ENCODE results near the gene SUCNR1. TPM values are rescaled to one million over a fixed set of nuclear protein-coding genes. Genes with fewer than 3 reads are reported as not detected.
A peak's percentile ranks its signal among the peaks of the same experiment; 100 is the strongest.

Gene SUCNR1
- total RNA-seq, 1 experiment from 2014 or later, result 0.05 TPM

DNA sequence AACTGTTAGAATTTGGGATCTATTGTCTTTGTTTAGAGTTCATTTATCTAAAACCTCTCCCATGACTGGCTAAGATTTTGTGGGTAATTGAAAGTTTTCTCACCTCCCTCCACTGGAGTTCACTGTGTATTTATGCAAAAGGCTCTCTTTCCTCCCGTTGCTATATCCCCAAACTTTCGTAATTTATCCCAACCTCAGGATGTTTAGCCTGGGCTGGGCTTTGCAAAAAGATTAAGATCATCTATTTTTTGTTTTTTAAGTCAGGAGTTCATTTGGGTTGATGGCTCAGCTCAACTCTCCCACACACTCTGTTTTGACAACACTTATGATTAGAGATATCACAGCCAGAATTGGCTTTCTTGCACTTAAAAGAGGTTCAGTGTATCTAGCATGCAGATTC, 27.0 kb downstream of the SUCNR1 start:
- Histone ChIP-seq H3K27ac (no peak overlapping the region), H3K4me1 (replicated peaks) (peaks cover 60% of the 10 kb centered on the region)

DNA sequence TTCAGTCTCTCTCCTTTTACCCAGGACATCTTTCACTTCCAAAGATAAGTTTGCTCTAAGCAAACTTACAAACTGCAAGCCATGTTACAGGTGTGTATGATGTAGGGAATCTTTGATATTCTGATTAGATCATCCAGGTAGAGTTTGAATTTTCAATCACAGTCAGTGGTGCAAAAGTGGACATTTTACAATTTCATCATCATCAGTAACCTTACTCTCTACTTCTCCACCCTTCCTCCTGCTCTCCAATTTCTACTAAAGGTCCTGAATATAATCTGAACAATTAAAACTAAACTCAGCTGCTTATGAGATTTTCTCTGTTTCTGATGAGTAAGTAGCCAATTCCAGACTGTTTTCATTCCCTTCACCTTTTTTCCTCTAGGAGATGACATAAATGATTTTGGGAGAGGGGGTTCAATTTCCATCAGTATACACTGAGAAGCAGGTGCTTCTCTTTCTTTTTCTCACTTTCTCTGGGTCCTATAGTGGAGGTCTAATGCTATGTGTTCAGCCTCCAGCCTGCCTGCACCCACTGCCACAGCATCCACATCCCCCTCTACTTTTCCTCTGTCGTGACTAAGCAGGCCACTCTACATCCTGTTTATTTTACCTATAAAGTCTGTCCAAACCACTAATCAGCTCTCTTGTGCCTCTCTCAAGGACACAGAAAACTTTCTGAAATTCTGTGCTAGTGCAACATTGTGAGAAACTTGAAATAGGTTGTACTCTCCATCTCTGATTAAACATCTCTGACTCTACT, 27.6 kb downstream of the SUCNR1 start:
- no peaks in the 10 kb centered on the region for H3K27me3 ChIP-seq (replicated peaks)
- no peaks in the 10 kb centered on the region for H3K36me3 ChIP-seq
- H3K4me3 ChIP-seq, result no peak overlapping the region
- DNase-seq (ENCODE audit: low read depth in 1 of 2, low spot score in 2 of 2), result peak; percentile 45 to 63
- H3K9me3 ChIP-seq (replicated peaks), result no peaks in the 10 kb centered on the region
- H3K4me1 ChIP-seq (replicated peaks), result peaks cover 58% of the 10 kb centered on the region
- H3K27ac ChIP-seq, result peak overlapping the region; percentile 78

More for the DNA sequence above, 27.0 kb downstream of the SUCNR1 start:
- no peaks in the 10 kb centered on the region for H3K27me3 ChIP-seq (replicated peaks)
- no peak overlapping the region for H3K4me3 ChIP-seq
- DNase-seq (ENCODE audit: low read depth in 1 of 2, low spot score in 2 of 2), result no peak
- no peaks in the 10 kb centered on the region for H3K36me3 ChIP-seq
- H3K9me3 ChIP-seq (replicated peaks), result no peaks in the 10 kb centered on the region

DNA sequence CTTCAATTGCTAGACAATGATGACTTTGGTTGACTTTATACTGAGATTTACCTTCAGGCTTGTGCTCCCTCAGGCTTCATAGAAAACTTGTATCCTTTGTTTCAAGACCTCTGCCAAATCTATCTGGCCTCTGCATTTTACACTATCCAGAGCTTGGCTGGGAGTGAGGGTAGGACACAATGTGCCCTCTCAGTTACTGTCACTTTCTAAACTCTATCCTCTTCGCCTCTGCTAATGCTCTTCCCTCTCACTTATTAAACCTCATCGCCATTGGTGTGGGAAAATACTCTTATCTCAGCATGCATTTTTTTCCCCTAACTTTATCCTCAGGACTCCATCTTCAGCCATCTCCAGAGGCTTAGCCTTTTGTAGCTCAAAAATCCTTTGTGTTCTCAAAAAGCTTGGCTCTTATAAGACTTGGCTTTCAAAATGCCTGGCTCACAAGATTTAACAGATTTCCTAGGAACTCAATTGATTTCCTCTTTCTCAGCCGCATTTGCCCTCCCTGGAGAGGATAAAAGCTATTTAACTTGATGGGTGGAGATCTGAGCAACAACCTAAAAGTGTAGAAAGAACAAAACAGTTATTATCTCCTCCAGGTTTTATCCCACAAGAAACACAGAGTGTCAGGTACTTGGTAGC, 28.3 kb downstream of the SUCNR1 start:
- H3K9me3 ChIP-seq (replicated peaks), result no peaks in the 10 kb centered on the region
- DNase-seq (ENCODE audit: low read depth in 1 of 2, low spot score in 2 of 2), result no peak
- H3K4me1 ChIP-seq (replicated peaks), result peaks cover 51% of the 10 kb centered on the region
- no peak overlapping the region for H3K4me3 ChIP-seq
- H3K27ac ChIP-seq, result peak overlapping the region; percentile 78
- no peaks in the 10 kb centered on the region for H3K27me3 ChIP-seq (replicated peaks)
- no peaks in the 10 kb centered on the region for H3K36me3 ChIP-seq

DNA sequence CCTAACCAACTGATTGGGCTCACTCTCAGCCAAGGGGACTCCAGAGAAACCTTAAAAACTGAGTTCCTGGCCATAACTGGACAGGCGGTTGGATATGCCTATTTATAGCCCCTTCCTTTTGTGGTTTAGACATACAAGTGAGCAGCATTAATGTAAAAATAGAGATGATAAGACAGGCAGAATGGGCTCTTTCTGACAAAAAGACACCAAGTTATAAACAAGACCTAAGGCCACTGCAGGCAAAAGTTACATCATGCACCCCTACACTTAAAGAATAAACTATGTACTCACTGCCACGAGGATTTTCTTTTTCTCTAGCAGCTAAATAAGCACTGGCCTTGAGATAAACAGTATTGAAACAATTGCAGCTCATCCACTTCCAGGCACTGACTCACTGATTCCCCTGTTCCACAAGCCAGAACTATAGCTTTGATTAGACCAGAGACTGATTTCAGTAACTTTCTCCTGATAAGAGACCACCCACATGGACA, 30.1 kb downstream of the SUCNR1 start:
- no peak overlapping the region for H3K4me3 ChIP-seq
- H3K27ac ChIP-seq, result peak overlapping the region; percentile 78
- DNase-seq (ENCODE audit: low read depth in 1 of 2, low spot score in 2 of 2), result peak; percentile 59 to 88

DNA sequence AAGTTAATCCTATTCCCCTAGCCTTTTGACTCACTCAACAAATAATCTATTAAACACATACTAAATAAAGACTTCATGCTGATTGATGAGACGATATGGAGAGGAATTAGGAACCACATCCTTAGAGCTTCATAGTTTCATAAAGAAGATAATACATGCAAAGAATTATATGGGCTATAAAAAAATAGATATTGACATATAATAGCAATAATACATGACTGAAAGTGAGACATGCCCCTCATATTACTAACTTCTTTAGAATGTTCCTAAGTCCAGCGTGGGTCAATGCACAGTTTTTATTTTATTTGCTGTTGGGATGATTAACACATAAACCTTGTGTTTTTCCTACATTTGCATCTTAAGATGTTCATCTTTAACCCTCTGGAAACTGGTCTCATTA, 32.2 kb downstream of the SUCNR1 start:
- Histone ChIP-seq H3K27ac (no peak overlapping the region), H3K9me3 (replicated peaks) (no peaks in the 10 kb centered on the region), H3K36me3 (no peaks in the 10 kb centered on the region), H3K27me3 (replicated peaks) (no peaks in the 10 kb centered on the region), H3K4me3 (no peak overlapping the region), H3K4me1 (replicated peaks) (peaks cover 39% of the 10 kb centered on the region)
- DNase-seq (ENCODE audit: low read depth in 1 of 2, low spot score in 2 of 2), result no peak

More for the DNA sequence above, 30.1 kb downstream of the SUCNR1 start:
- no peaks in the 10 kb centered on the region for H3K36me3 ChIP-seq
- H3K9me3 ChIP-seq (replicated peaks), result no peaks in the 10 kb centered on the region
- H3K4me1 ChIP-seq (replicated peaks), result peaks cover 50% of the 10 kb centered on the region
- H3K27me3 ChIP-seq (replicated peaks), result no peaks in the 10 kb centered on the region

DNA sequence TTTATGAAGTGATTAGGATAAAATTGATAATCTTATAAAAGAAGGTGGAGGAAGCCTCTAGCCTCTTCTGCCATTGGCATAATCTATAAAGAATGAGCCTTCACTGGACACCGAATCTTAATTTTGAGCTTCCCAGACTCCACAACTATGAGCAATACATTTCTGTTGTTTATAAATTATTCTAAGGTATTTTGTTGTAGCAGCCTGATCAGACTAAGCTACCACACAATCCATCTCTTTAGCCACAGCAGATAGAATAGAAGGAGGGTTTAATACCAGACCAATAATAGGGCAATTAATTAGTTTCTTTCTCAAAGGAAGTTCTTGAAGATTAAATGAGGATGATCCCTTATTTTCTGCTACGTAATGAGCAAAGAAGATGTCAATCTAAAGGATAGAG, 33.3 kb downstream of the SUCNR1 start:
- no peak for DNase-seq (ENCODE audit: low read depth in 1 of 2, low spot score in 2 of 2)
- no peak overlapping the region for H3K27ac ChIP-seq

DNA sequence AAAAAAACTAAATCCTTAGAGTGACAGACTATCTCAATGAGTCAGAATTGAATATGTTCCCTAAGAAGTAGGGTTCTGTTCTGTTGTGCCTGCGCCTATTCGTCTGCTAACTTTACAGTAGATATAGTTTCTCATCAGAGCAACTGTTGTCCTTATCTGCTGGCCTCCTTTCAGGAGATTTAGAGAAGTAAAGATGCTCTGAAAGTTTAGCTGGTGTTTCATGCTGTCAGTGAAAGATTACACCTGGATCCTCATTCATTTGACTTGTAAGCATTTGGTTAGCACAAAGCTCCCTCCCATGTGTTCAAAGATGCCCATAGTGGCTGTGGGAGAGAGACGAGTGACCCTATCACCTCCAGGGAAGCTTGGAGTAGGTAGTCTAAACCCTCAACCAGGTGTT, 35.0 kb downstream of the SUCNR1 start:
- H3K4me3 ChIP-seq, result no peak overlapping the region
- DNase-seq (ENCODE audit: low read depth in 1 of 2, low spot score in 2 of 2), result no peak
- H3K36me3 ChIP-seq, result no peaks in the 10 kb centered on the region
- peaks cover 16% of the 10 kb centered on the region for H3K4me1 ChIP-seq (replicated peaks)
- no peaks in the 10 kb centered on the region for H3K27me3 ChIP-seq (replicated peaks)
- no peaks in the 10 kb centered on the region for H3K9me3 ChIP-seq (replicated peaks)
- H3K27ac ChIP-seq, result no peak overlapping the region

More for the DNA sequence above, 33.3 kb downstream of the SUCNR1 start:
- H3K36me3 ChIP-seq, result no peaks in the 10 kb centered on the region
- peaks cover 28% of the 10 kb centered on the region for H3K4me1 ChIP-seq (replicated peaks)
- no peaks in the 10 kb centered on the region for H3K27me3 ChIP-seq (replicated peaks)
- H3K4me3 ChIP-seq, result no peak overlapping the region
- no peaks in the 10 kb centered on the region for H3K9me3 ChIP-seq (replicated peaks)

DNA sequence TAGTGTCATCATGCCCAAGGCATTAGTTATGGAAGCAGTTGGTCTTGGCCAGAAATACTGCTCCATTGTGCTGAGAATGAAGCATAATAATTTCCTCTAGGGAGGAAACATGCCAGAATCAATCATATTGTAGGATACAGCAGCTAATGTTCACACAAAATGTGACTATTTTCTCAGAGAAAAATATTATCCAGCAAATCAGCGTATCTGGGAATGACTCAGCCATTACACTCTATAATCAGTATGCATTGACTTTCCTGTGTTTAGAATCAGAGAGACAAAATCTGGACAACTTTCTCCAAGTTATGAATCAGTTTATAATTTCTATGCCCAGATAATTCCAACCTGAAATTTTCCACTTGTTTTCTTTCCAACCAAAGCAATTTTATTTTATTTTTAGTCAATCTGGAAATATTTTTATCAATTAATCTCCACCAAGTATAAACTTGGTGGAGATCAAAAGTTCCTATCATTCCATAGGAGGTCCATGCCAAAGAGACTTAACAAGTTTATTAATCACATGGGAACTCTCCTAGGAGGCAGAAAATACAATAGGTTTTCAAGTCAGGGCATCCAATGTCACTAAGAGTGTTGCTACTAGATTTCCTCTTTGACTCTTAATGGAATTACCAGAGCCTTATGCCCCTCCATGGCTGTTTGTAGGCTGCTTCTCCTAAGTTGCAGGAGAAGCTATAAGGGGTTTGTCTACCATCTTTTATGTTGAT, 36.4 kb downstream of the SUCNR1 start:
- H3K9me3 ChIP-seq (replicated peaks), result no peaks in the 10 kb centered on the region
- H3K27me3 ChIP-seq (replicated peaks), result no peaks in the 10 kb centered on the region
- H3K4me1 ChIP-seq (replicated peaks), result 0 out of 2 replicates have a peak, but pooled peaks cover 5% of the 10 kb centered on the region
- H3K36me3 ChIP-seq, result no peaks in the 10 kb centered on the region
- no peak overlapping the region for H3K4me3 ChIP-seq
- H3K27ac ChIP-seq, result no peak overlapping the region
- DNase-seq (ENCODE audit: low read depth in 1 of 2, low spot score in 2 of 2), result no peak

DNA sequence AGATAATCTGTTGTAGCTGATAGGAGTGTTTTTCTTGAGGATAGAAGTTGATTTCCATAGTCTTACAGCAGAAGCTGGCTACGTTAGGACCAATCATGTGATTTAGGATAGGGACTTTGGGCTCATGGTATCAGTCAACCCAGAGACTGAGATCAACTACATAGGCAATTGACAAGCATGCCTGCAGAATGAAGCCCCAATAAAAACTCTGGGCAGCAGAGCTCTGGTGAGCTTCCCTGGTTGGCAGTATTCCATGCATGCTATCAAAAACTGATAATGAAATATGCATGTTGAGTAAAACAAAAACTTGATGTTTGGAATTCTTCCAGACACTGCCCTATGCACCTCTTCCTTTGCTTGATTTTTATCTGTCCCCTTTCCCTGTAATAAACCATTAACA, 38.0 kb downstream of the SUCNR1 start:
- Histone ChIP-seq H3K27ac (no peak overlapping the region), H3K36me3 (no peaks in the 10 kb centered on the region), H3K9me3 (replicated peaks) (no peaks in the 10 kb centered on the region), H3K4me3 (no peak overlapping the region), H3K27me3 (replicated peaks) (no peaks in the 10 kb centered on the region), H3K4me1 (replicated peaks) (0 out of 2 replicates have a peak, but pooled peaks cover 5% of the 10 kb centered on the region)
- DNase-seq (ENCODE audit: low read depth in 1 of 2, low spot score in 2 of 2), result no peak

DNA sequence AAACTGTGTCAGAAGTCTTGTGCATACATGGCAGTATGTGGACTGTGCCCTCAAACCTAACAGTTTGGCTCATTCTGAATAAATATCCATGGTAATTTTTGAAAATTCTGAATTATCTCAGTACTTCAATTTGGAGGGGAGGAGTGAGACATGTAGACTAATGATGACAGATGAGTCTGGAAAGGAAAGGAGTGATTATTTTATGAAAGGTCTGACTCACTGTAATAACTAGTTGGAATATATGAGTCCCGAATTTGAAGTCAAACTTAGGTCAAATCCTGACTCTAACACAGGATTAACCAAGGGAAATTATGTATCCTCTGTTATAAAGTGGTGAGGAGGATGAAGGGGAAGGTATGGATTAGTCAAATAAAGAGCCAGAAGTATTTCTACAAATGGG, 38.6 kb downstream of the SUCNR1 start:
- Histone ChIP-seq H3K27ac (no peak overlapping the region), H3K4me3 (no peak overlapping the region), H3K27me3 (replicated peaks) (no peaks in the 10 kb centered on the region), H3K9me3 (replicated peaks) (no peaks in the 10 kb centered on the region), H3K36me3 (no peaks in the 10 kb centered on the region), H3K4me1 (replicated peaks) (0 out of 2 replicates have a peak, but pooled peaks cover 5% of the 10 kb centered on the region)
- DNase-seq (ENCODE audit: low read depth in 1 of 2, low spot score in 2 of 2), result no peak

DNA sequence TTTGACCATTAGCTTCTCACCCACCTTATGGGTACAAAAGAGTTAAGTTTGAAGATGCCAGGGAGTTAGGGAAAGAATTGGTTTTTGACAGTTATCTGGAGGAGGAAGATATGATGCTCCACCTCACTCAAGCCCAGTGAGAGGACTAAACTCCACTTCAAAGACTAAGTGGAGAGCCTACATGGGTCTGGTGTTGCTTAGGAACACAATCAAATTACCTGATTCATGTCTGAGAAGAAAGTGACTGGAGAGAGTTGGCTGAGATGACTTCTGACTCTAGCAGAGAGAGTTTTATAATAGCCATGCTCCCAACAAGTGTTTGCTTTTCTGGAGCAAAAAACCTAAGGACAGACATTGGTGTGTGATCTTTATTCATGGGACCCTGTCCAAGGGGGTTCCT, 43.3 kb downstream of the SUCNR1 start:
- Histone ChIP-seq H3K4me1 (replicated peaks) (0 out of 2 replicates have a peak, but pooled peaks cover 4% of the 10 kb centered on the region), H3K27ac (no peak overlapping the region), H3K4me3 (no peak overlapping the region), H3K27me3 (replicated peaks) (no peaks in the 10 kb centered on the region), H3K9me3 (replicated peaks) (no peaks in the 10 kb centered on the region), H3K36me3 (no peaks in the 10 kb centered on the region)
- DNase-seq (ENCODE audit: low read depth in 1 of 2, low spot score in 2 of 2), result no peak

DNA sequence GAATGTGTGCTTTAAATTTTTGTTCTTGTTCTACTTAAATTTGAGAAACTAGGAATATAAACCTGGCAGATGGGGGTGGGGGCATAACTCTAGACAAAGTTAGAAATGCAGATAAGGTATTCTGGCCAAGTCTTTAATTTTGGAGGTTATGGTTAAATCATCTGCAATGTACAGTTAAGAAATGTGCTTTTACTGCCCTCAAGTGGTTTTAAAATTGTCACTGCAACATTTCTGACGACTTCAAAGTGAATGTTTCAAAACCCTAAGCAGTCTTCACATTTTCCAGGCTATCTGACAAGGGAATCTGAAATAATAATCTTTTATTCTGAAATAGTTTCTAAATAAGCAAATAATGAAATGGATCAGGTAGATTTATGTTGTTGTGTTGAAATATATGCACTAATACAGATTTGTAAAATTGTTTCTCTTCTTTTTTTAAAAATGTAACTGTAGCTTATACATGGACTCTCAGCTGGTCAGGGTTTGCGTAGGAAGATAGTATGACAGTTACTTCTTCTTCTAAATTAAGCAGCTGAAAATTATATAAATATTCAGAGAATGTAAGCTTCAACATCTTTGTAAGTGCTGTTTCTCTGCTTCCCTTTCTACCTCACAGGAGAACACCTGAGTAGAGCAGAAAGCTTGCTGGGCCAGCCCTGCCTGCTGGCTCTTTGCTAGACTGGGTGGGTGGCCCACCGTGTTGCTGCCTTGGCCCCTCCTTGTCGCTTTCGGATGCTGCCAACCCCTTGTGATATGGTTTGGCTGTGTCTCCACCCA, 45.0 kb downstream of the SUCNR1 start:
- DNase-seq (ENCODE audit: low read depth in 1 of 2, low spot score in 2 of 2), result peak in 1 of 2 experiments; percentile 56
- Histone ChIP-seq H3K27ac (no peak overlapping the region), H3K9me3 (replicated peaks) (no peaks in the 10 kb centered on the region), H3K4me1 (replicated peaks) (no peaks in the 10 kb centered on the region), H3K4me3 (no peak overlapping the region), H3K27me3 (replicated peaks) (no peaks in the 10 kb centered on the region), H3K36me3 (no peaks in the 10 kb centered on the region)

DNA sequence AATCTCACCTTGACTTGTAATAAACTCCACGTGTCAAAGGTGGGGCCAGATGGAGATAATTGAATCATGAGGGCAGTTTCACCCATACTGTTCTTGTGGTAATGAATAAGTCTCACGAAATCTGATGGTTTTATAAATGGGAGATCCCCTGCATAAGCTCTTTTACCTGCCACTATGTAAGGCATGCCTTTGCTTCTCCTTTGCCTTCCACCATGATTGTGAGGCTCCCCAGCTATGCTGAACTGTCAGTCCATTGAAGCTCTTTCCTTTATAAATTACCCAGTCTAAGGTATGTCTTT, 45.5 kb downstream of the SUCNR1 start:
- Histone ChIP-seq H3K4me1 (replicated peaks) (peaks cover 4% of the 10 kb centered on the region), H3K36me3 (no peaks in the 10 kb centered on the region), H3K27ac (no peak overlapping the region), H3K9me3 (replicated peaks) (no peaks in the 10 kb centered on the region), H3K27me3 (replicated peaks) (no peaks in the 10 kb centered on the region), H3K4me3 (no peak overlapping the region)
- no peak for DNase-seq (ENCODE audit: low read depth in 1 of 2, low spot score in 2 of 2)
